H1 (cell line): ENCODE results near the gene ACTRT3. TPM values are rescaled to one million over a fixed set of nuclear protein-coding genes. Genes with fewer than 3 reads are reported as not detected.
A peak's percentile ranks its signal among the peaks of the same experiment; 100 is the strongest.

Experiments
- ASH2L ChIP-seq: fragments of 200-600, 300-600 bp; sonication (generic); IDR thresholded peaks from one replicate; pipeline ENCODE4 v1.7.1; 2017; ENCODE audit warnings: low read length
- ATF3 ChIP-seq: IDR thresholded peaks from 2 replicates; pipeline ENCODE4 v1.6.1; 2011; ENCODE audit warnings: low read depth, mild to moderate bottlenecking, low read length; ENCODE audit not compliant: insufficient read depth
- BACH1 ChIP-seq: IDR thresholded peaks from 2 replicates; pipeline ENCODE4 v1.6.1; 2012; ENCODE audit warnings: low read length, improper control_type of control experiment
- BRCA1 ChIP-seq: IDR thresholded peaks from 2 replicates; pipeline ENCODE4 v1.6.1; 2012; ENCODE audit warnings: low read depth, low read length, improper control_type of control experiment
- CBX8 ChIP-seq: fragments of 300-800, 300-1000 bp; sonication (generic); IDR thresholded peaks from 2 replicates; pipeline ENCODE4 v1.7.1; 2016; ENCODE audit warnings: low read depth, low read length, borderline replicate concordance
- CEBPB ChIP-seq: IDR thresholded peaks from 2 replicates; pipeline ENCODE4 v1.6.1; 2012; ENCODE audit warnings: low read depth, low read length
- CREB1 ChIP-seq: IDR thresholded peaks from 2 replicates; pipeline ENCODE4 v1.6.1; 2012; ENCODE audit warnings: inconsistent platforms
- CTCF ChIP-seq, 3 experiments: IDR thresholded peaks; 1 replicate in 2 of 3; 2 replicates in 1 of 3; pipeline versions ENCODE4 v1.5.1 to v1.6.1; 2011; ENCODE audit warnings: low read length in 3 of 3, mild to moderate bottlenecking in 3 of 3, inconsistent platforms in 2 of 3, low read depth in 1 of 3, moderate library complexity in 1 of 3; ENCODE audit not compliant: insufficient read depth in 1 of 3; ENCODE audit errors: control extremely low read depth in 1 of 3
- EP300 ChIP-seq, 2 experiments: IDR thresholded peaks; 1 replicate in 1 of 2; 2 replicates in 1 of 2; pipeline ENCODE4 v1.6.1; 2011 to 2012; ENCODE audit warnings: low read depth in 2 of 2, low read length in 2 of 2, mild to moderate bottlenecking in 2 of 2, borderline replicate concordance in 1 of 2, inconsistent platforms in 1 of 2, moderate library complexity in 1 of 2
- GTF2F1 ChIP-seq: IDR thresholded peaks from 2 replicates; pipeline ENCODE4 v1.6.1; 2012; ENCODE audit warnings: low read depth, low read length, improper control_type of control experiment, borderline replicate concordance
- HDAC2 ChIP-seq, 2 experiments: fragments of 300-600 bp in 1 of 2; sonication (generic) in 1 of 2; IDR thresholded peaks; 2 replicates each; pipeline ENCODE4 v1.6.1; 2011 to 2012; ENCODE audit warnings: low read depth in 2 of 2, low read length in 2 of 2, mild to moderate bottlenecking in 2 of 2, moderate library complexity in 2 of 2, borderline replicate concordance in 1 of 2, inconsistent platforms in 1 of 2
- JUN ChIP-seq: IDR thresholded peaks from 2 replicates; pipeline ENCODE4 v1.6.1; 2011; ENCODE audit warnings: low read depth, mild to moderate bottlenecking, improper control_type of control experiment, low read length
- JUND ChIP-seq: IDR thresholded peaks from 2 replicates; pipeline ENCODE4 v1.6.1; 2011; ENCODE audit warnings: mild to moderate bottlenecking, improper control_type of control experiment, low read length
- PHF8 ChIP-seq: fragments of 200-600 bp; sonication (generic); conservative IDR thresholded peaks from 2 replicates; pipeline ENCODE4 v1.7.1; 2012; ENCODE audit warnings: low read depth, mild to moderate bottlenecking, inconsistent platforms, low read length, moderate library complexity
- RFX5 ChIP-seq: IDR thresholded peaks from 2 replicates; pipeline ENCODE4 v1.6.1; 2011; ENCODE audit warnings: low read depth, low read length, improper control_type of control experiment, borderline replicate concordance
- SAP30 ChIP-seq: fragments of 300-600 bp; sonication (generic); IDR thresholded peaks from 2 replicates; pipeline ENCODE4 v1.7.1; 2012; ENCODE audit warnings: low read length, moderate library complexity, mild to moderate bottlenecking, inconsistent platforms; ENCODE audit not compliant: insufficient read depth, insufficient replicate concordance
- SIN3A ChIP-seq, 2 experiments: IDR thresholded peaks in 1 of 2; conservative IDR thresholded peaks in 1 of 2; 2 replicates each; pipeline ENCODE4 v1.6.1; 2011 to 2012; ENCODE audit warnings: low read length in 2 of 2, improper control_type of control experiment in 1 of 2, low read depth in 1 of 2, mild to moderate bottlenecking in 1 of 2
- SIX5 ChIP-seq: IDR thresholded peaks from 2 replicates; pipeline ENCODE4 v1.6.1; 2011; ENCODE audit warnings: mild to moderate bottlenecking, low read depth, low read length
- SP1 ChIP-seq: IDR thresholded peaks from 2 replicates; pipeline ENCODE4 v1.6.1; 2011; ENCODE audit warnings: low read depth, low read length
- SP2 ChIP-seq: IDR thresholded peaks from 2 replicates; pipeline ENCODE4 v1.6.1; 2012; ENCODE audit warnings: mild to moderate bottlenecking, low read length, inconsistent platforms
- YY1 ChIP-seq: IDR thresholded peaks from 2 replicates; pipeline ENCODE4 v1.6.1; 2011; ENCODE audit warnings: low read depth, mild to moderate bottlenecking, low read length
- polyA plus RNA-seq, 7 experiments: library from polyadenylated mRNA; depleted of rRNA in 3 of 7; stranded (reverse) in 5 of 7; unstranded in 2 of 7; fragments of >200 nt in 5 of 7; fragments of 200-250 nt in 2 of 7; gene quantifications; 1 replicate in 5 of 7; 2 replicates in 1 of 7; 4 replicates in 1 of 7; pipeline versions ENCODE4 v1.2.1 to v1.2.3, GENCODE V29; 2011 to 2013; ENCODE audit warnings: missing spikeins in 2 of 7, mixed read lengths in 2 of 7
- total RNA-seq: library from RNA; stranded (reverse); fragmentation: NEBNext Ultra II Directional; extraction: Animal tissue kit (Norgen Biotek cat#: 25700); gene quantifications from 2 replicates; pipeline ENCODE4 v1.2.1, GENCODE V29; 2021

Gene ACTRT3
- total and polyA plus RNA-seq, 2 of the 8 experiments (the other 6 are each of a cell fraction or from before 2014, with no cell fraction given), result 3.4 to 5.9 TPM

DNA sequence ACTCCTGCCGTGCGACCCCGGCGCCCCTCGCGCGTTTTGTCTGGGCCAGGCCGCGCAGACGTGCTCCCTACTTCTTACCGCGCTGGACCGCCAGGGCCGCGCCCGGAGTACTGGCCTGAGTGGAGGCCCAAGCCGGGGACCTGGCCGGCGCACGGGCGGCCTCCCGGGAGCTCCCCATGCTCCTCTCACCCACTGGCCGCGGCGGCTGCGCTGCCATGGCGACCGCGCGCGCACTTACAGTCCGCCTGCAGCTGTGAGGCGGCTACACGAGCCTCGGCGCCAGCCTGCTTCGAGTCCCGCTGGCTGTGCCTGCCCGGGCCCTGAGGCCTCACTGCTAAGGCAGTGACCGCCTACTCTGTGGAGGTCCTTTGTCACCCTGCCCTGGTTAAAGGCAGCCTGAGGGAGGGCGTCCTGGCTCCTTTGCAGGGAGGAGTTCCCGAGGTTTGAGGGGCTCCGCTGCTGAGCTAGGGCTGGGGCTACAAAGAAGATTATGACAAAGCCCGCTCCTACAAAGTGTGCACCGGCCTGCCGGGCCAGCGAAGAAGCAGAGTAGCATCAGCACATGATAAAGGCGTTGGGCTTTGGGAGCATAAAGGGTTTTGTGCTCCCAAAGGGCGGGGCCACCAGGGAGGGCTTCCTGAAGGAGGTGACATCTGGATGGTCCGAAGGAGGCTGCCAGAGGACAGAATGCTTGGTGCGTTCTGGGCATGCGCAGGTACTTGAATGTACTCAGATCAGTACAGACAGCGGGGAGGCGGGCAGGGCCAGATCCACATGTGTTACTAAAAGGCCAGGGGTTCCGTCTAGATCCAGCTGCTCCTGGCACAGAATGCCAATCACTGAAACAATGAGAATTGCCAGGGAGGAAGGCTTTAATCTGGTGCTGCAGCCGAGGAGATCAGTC is 43.2 kb upstream of the ACTRT3 start, which contains the start of the genes LRRC34 and LRRIQ4 (continued):
- TF ChIP-seq CTCF (IDR thresholded peaks at IDR 0.05; ENCODE audit: control extremely low read depth in 1 of 3, insufficient read depth in 1 of 3, low read depth in 1 of 3, low read length in 3 of 3), result no peak
- TF ChIP-seq ATF3, result no peak
- no peak for TF ChIP-seq EP300 (IDR thresholded peaks at IDR 0.05; ENCODE audit: borderline replicate concordance in 1 of 2, low read depth in 2 of 2, low read length in 2 of 2)
- no peak for TF ChIP-seq SAP30
- TF ChIP-seq GTF2F1, result no peak
- no peak for TF ChIP-seq CREB1
- TF ChIP-seq BACH1, result no peak
- no peak for TF ChIP-seq BRCA1
- TF ChIP-seq RFX5, result no peak
- no peak for TF ChIP-seq SP1
- TF ChIP-seq ASH2L, result peak; percentile 64
- TF ChIP-seq SIX5, result no peak
- peak; percentile 58; the same call in 1 of the 2 replicates for TF ChIP-seq PHF8
- TF ChIP-seq JUND, result no peak
- TF ChIP-seq SP2, result no peak
- TF ChIP-seq CEBPB, result no peak
- TF ChIP-seq CBX8, result no peak
- TF ChIP-seq HDAC2 (IDR thresholded peaks at IDR 0.05; ENCODE audit: borderline replicate concordance in 1 of 2, low read depth in 2 of 2, low read length in 2 of 2), result no peak
- peak in 1 of 2 experiments; percentile 71; a peak in 2 of 4 replicates for TF ChIP-seq SIN3A (conservative IDR thresholded peaks at IDR 0.05 in 1 of 2, IDR thresholded peaks at IDR 0.05 in 1 of 2; ENCODE audit: low read depth in 1 of 2, low read length in 2 of 2)
- TF ChIP-seq YY1, result no peak
- TF ChIP-seq JUN, result no peak
- TF ChIP-seq, all 59 proteins: peak for 9
